Vagina (tissue), 2 donors: Measurements from ENCODE around the gene ZIC2.
"Not testable (repeated sequence)": the region's sequence is repeated elsewhere in the genome, so short reads cannot be mapped to it uniquely, and the experiment has no call there.

Experiments used
- CTCF ChIP-seq, 3 experiments: fragments of 450-650 bp in 2 of 3; fragments of 200-600 bp in 1 of 3; sonication (generic) in 1 of 3; IDR thresholded peaks; one replicate each; pipeline ENCODE4 v1.5.1; 2017 to 2019; ENCODE audit warnings: antibody characterized with exemption in 3 of 3, mild to moderate bottlenecking in 2 of 3, moderate library complexity in 2 of 3
- POLR2A ChIP-seq, 2 donors: fragments of 450-650 bp; IDR thresholded peaks; one replicate each; pipeline ENCODE4 v1.6.1; 2017; ENCODE audit warnings: antibody characterized with exemption in 2 of 2, mild to moderate bottlenecking in 2 of 2, moderate library complexity in 2 of 2

- not testable (repeated sequence) for TF ChIP-seq CTCF, POLR2A (IDR thresholded peaks at IDR 0.05)
These were observed 51.1 kb downstream of the ZIC2 start for GRCh38 chr13:100032642-100033041.
